Measurements from ENCODE around the gene RTP5.
"Not testable (repeated sequence)": the region's sequence is repeated elsewhere in the genome, so short reads cannot be mapped to it uniquely, and the experiment has no call there.

RTP5 gene

DNA sequence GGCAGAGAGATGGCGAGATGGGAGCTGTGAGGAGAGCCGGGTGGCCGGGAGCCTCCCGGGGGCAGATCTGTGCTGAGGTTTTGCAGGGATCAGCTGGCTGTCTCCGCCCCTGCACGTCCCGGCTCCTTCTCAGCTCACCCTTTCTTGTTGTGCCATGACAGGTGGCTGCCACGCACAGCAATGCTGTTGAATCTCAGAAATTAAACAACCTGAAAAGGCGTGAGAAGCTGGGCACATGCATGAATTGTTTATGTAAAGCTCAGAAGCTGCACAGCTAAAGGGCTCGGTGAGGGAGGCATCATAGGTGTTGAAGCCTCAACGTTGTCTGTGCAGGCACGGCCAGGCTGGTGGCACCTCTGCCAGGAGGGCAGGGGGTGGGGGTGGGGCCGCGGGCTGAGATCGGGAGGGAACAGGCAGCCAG, 858 bp upstream of the RTP5 start:
- peaks cover 61% of the 10 kb centered on the region for H3K4me1 Mint-ChIP-seq (ENCODE audit: low read depth)
- no peak for DNase-seq
- H3K27ac Mint-ChIP-seq, result peak overlapping the region; percentile 12
- H3K4me3 Mint-ChIP-seq, result no peak overlapping the region
- H3K36me3 Mint-ChIP-seq (ENCODE audit: low read depth), result no peaks in the 10 kb centered on the region
- H3K9me3 Mint-ChIP-seq, result peaks cover 8% of the 10 kb centered on the region
- no peaks in the 10 kb centered on the region for H3K27me3 Mint-ChIP-seq

DNA sequence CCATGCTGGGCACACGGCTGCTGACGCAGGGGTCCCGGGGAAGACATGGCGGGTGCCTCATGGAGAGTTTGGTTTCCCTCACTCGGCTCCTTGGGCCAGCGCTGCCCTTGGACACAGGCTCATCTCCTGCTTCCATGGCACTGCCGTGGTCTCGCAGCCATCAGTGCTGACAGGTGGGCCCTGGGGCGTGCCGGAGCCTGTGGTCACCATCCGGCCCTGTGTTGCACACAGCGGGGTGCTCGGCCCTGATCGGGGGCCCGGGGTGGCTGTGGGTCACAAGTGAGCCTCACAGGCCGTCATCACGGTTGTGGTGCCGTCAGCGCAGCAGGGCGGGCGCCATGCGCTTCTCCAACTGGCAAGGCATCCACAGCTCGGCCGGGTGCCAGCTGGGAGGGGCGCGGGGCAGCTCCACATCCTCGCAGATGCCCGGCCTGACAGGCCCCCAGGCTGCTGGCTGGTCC, 582 bp downstream of the RTP5 start:
- no peaks in the 10 kb centered on the region for H3K9me3 Mint-ChIP-seq
- H3K36me3 Mint-ChIP-seq (ENCODE audit: low read depth), result no peaks in the 10 kb centered on the region
- no peaks in the 10 kb centered on the region for H3K27me3 Mint-ChIP-seq
- no peak overlapping the region for H3K27ac Mint-ChIP-seq
- peaks cover 48% of the 10 kb centered on the region for H3K4me1 Mint-ChIP-seq (ENCODE audit: low read depth)
- DNase-seq, result no peak
- H3K4me3 Mint-ChIP-seq, result no peak overlapping the region

DNA sequence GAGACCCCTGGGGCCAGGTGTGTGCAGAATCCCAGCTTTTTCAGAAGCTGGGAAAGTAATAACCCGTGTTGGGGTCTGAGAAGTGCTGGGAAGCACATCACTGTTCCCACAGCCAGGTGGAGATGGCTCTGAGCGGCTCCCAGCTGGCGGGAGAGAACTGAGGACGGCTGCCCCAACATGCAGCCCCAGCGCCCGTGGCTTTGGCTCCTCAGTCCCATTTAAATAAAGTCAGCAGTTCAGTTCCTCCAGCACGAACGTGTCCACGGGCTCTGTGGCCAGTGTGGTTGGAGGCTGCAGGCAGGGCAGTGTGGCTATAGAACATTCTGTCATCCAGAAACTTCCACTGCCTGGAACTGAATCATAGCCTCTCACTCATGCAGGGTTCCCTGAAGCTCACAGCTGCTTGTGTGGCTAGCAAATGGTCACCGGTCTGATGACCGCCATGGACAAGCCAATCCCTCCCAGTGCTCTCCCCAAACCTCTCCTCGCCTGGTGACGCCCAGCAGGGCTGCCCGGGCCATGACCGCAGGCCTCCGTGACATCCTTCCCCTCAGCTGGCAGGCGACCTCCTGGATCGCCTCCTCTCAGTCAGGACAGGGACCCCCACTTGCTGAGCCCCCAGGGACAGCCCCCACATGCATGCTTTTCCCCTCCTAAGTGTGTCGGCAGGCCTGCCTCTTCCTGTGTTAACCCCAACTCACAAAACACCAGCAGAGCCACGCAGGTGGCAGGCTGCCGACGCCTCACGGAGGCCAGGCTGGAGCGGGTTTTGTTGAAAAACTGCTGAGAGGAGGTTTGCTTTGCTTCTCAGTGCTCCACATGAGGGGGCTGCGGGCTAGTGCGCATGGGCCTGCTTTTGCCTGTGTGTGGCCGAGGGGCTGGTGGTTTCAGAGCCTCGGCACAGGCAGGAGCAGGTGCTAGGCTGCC, 1.3 kb downstream of the RTP5 start:
- Mint-ChIP-seq H3K27ac (peak overlapping the region; percentile 61), H3K4me3 (no peak overlapping the region), H3K9me3 (no peaks in the 10 kb centered on the region), H3K4me1 (ENCODE audit: low read depth) (peaks cover 44% of the 10 kb centered on the region), H3K27me3 (no peaks in the 10 kb centered on the region), H3K36me3 (ENCODE audit: low read depth) (no peaks in the 10 kb centered on the region)
- DNase-seq, result no peak

DNA sequence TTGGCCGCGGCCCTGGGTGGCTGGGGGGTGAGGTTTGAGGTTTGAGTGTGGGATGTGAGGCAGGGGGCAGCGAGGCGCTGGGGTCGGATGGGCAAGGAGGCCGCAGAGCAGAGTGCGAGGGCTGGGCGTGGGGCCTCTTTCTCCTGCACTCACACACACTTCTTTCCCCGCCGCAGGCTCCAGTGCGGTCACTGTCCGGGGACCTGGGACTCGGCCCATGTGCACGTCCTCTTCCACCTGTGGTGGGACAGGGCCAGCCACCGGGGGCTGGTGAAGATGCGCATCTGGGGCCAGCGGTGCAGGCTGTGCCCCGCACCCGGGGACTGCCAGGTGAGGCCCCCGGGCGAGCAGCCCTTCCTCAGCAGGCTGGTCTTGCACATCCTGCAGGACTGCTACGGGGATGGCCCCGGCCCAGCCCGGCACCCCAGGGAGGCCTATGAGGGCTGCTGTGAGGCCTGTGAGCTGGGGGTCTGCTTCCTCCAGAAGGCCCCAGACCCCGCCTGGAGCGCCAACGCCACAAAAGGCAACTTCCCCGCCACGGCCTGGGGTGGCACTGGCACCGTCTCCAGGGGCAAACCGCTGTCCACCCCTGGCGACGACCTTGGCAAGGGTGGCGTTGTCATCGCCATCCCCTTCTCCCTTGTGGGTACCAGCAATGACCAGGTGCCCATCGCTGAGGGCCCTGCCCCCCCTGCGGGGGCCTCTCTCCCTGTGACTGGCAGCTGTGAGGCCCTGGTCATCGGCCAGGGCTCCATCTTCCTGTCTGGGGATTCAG, 2.2 kb downstream of the RTP5 start:
- Mint-ChIP-seq H3K9me3 (no peaks in the 10 kb centered on the region), H3K27me3 (no peaks in the 10 kb centered on the region), H3K36me3 (ENCODE audit: low read depth) (no peaks in the 10 kb centered on the region), H3K4me1 (ENCODE audit: low read depth) (peaks cover 43% of the 10 kb centered on the region), H3K27ac (peak overlapping the region; percentile 61), H3K4me3 (no peak overlapping the region)
- no peak for DNase-seq

DNA sequence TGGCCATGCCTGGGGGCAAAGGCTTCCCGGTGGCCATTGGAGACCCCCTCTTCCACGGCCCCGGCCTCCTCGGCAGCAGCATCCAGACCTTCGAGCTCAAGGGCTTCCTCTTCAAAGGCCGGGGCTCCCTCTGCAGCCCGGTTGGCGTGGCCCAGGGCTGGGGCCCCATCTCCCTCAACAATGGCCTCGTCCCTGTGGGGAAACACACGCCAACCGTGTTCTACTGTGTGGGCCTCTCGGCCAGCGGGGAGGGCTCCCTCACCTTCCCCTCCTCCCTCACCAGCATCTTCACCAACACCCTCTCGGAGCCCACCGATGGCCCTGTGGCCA, 2.7 kb downstream of the RTP5 start:
- Mint-ChIP-seq H3K4me1 (ENCODE audit: low read depth) (peaks cover 37% of the 10 kb centered on the region), H3K36me3 (ENCODE audit: low read depth) (no peaks in the 10 kb centered on the region), H3K27me3 (no peaks in the 10 kb centered on the region), H3K9me3 (no peaks in the 10 kb centered on the region), H3K27ac (no peak overlapping the region), H3K4me3 (no peak overlapping the region)
- no peak for DNase-seq

- DNase-seq, result no peak
- no peak overlapping the region for H3K27ac Mint-ChIP-seq
- H3K27me3 Mint-ChIP-seq, result no peaks in the 10 kb centered on the region
- no peaks in the 10 kb centered on the region for H3K9me3 Mint-ChIP-seq
- no peak overlapping the region for H3K4me3 Mint-ChIP-seq
- H3K36me3 Mint-ChIP-seq (ENCODE audit: low read depth), result no peaks in the 10 kb centered on the region
- H3K4me1 Mint-ChIP-seq (ENCODE audit: low read depth), result peaks cover 28% of the 10 kb centered on the region
These were observed 3.7 kb downstream of the RTP5 start for GRCh38 chr2:241873081-241873802.

DNA sequence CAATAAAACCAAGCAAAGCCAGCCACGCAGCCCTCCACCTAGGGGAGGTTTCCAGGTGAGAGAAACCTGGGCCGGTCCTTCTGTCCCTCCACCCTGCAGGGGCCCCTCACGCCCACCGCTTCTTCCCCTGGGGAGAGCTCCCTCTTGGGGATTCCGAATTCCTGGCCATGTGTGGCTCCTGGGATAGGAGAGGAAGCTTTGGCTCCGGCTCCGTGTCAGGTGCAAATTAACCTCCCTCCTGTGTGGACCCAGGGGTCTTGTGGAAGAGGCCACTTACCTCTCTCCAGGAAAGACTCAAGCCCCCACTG, 4.2 kb downstream of the RTP5 start:
- Mint-ChIP-seq H3K4me1 (ENCODE audit: low read depth) (peaks cover 22% of the 10 kb centered on the region), H3K4me3 (no peak overlapping the region), H3K36me3 (ENCODE audit: low read depth) (no peaks in the 10 kb centered on the region), H3K27me3 (no peaks in the 10 kb centered on the region), H3K27ac (no peak overlapping the region), H3K9me3 (no peaks in the 10 kb centered on the region)
- no peak for DNase-seq

GRCh38 chr2:241874277-241874925, 4.9 kb downstream of the RTP5 start:
- Mint-ChIP-seq H3K27ac (no peak overlapping the region), H3K27me3 (no peaks in the 10 kb centered on the region), H3K36me3 (ENCODE audit: low read depth) (no peaks in the 10 kb centered on the region), H3K9me3 (no peaks in the 10 kb centered on the region), H3K4me3 (no peak overlapping the region), H3K4me1 (ENCODE audit: low read depth) (peaks cover 16% of the 10 kb centered on the region)
- no peak for DNase-seq

GRCh38 chr2:241875754-241876527, 6.4 kb downstream of the RTP5 start:
- not testable (repeated sequence) for H3K36me3 Mint-ChIP-seq (ENCODE audit: low read depth); DNase-seq; H3K27me3 Mint-ChIP-seq; H3K27ac Mint-ChIP-seq; H3K9me3 Mint-ChIP-seq; H3K4me3 Mint-ChIP-seq
- H3K4me1 Mint-ChIP-seq (ENCODE audit: low read depth), result peaks cover 15% of the 10 kb centered on the region

DNA sequence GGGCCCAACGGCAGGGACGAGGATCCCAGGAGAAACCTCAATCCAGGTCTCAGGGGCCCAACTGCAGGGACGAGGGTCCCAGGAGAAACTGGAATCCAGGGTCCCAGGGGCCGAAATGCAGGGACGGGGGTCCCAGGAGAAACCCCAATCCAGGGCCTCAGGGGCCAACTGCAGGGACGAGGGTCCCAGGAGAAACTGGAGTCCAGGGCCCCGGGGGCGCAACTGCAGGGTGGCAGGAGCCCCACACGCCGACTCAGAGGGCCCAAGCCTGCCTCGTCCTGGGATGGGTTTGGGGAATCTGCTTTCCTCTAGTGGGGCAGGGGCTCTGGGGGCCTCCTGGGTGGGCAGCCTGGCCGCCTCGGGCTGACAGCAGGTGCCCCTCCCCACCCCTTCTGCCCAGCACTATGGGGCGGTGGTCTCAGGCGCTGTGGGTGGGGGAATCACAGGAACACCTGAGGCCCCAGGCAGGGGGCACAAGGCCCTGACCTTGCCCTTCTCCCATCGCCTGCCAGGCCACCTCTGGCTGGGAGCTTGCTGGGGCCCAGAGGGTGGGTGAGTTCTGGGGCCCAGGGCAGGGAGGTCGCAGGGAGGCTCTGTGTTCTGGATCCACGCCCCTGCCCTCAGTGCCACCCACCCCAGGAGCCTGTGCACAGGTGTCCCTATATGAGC, 7.1 kb downstream of the RTP5 start:
- H3K4me3 Mint-ChIP-seq, result no peak overlapping the region

GRCh38 chr2:241877197-241877685, 7.7 kb downstream of the RTP5 start:
- no peak overlapping the region for H3K4me3 Mint-ChIP-seq
- H3K27me3 Mint-ChIP-seq, result no peaks in the 10 kb centered on the region
- no peaks in the 10 kb centered on the region for H3K9me3 Mint-ChIP-seq
- no peak for DNase-seq
- peaks cover 2% of the 10 kb centered on the region for H3K36me3 Mint-ChIP-seq (ENCODE audit: low read depth)
- no peak overlapping the region for H3K27ac Mint-ChIP-seq
- peaks cover 16% of the 10 kb centered on the region for H3K4me1 Mint-ChIP-seq (ENCODE audit: low read depth)

More for the DNA sequence above, 7.1 kb downstream of the RTP5 start:
- DNase-seq, result no peak
- Mint-ChIP-seq H3K27ac (no peak overlapping the region), H3K9me3 (no peaks in the 10 kb centered on the region), H3K27me3 (no peaks in the 10 kb centered on the region), H3K4me1 (ENCODE audit: low read depth) (peaks cover 11% of the 10 kb centered on the region), H3K36me3 (ENCODE audit: low read depth) (no peaks in the 10 kb centered on the region)

DNA sequence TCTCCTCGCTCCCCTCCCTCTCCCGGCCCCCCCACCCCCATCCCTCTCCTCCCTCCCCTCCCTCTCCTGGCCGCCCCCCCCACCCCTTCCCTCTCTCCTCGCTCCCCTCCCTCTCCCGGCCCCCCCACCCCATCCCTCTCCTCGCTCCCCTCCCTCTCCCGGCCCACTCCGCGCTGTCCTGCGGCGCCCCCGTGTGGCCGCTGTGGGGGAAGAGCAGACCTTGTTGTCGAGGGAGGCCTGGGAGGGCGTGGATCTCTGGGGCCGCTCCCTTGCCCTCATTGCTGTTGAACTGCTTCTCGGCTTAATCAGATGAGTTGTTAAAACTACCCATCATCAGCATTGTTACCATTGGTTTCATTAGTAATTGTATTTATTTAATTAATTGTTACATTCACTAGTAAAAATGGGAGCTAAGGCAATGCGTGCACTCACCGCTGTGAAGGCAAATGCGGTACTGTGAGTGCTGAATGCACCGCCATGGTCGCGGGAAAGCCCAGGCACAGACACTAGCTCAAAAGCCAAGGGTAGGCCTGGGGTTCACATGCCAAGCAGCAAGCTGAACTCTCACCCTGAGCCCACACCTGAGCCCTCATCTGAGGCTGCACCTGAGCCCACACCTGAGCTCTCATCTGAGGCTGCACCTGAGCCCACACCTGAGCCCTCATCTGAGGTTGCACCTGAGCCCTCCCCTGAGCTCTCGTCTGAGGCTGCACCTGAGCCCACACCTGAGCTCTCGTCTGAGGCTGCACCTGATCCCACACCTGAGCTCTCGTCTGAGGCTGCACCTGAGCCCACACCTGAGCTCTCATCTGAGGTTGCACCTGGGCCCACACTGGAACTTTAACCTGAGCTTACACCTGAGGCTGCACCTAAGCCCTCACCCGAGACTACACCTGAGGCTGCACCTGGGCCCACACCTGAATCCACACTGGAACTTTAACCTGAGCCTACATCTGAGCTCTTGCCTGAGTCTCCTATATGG, 8.8 kb downstream of the RTP5 start:
- H3K27ac Mint-ChIP-seq, result no peak overlapping the region
- no peaks in the 10 kb centered on the region for H3K9me3 Mint-ChIP-seq
- peaks cover 12% of the 10 kb centered on the region for H3K36me3 Mint-ChIP-seq (ENCODE audit: low read depth)
- H3K27me3 Mint-ChIP-seq, result no peaks in the 10 kb centered on the region
- DNase-seq, result peak; percentile 86
- H3K4me3 Mint-ChIP-seq, result no peak overlapping the region
- peaks cover 24% of the 10 kb centered on the region for H3K4me1 Mint-ChIP-seq (ENCODE audit: low read depth)
